HG03432 (cell line): ENCODE measurements around the gene PDF.

ENCODE experiments used
- ATAC-seq: cut with Tn5 transposase; IDR thresholded peaks from one replicate; pipeline ENCODE4 v1.9.1; 2021; ENCODE audit warnings: mild to moderate bottlenecking, moderate library complexity; ENCODE audit not compliant: unreplicated experiment

PDF gene

GRCh38 chr16:69339289-69340094 is 9.1 kb upstream of the PDF start, which contains the start of the genes COG8 and NIP7:
COG8 (minus strand) TSS chr16:69339564; CDS start chr16:69339552, 12 bp downstream.
NIP7 (plus strand) TSS chr16:69339772; CDS start chr16:69339830, 58 bp downstream.
- peak; percentile 89 for ATAC-seq

GRCh38 chr16:69338557-69339288 is 8.3 kb upstream of the PDF start:
- no peak for ATAC-seq

GRCh38 chr16:69334696-69335095 is 4.3 kb upstream of the PDF start:
- ATAC-seq = no peak

- ATAC-seq = peak; percentile 50
Observed at GRCh38 chr16:69329369-69330285, 761 bp downstream of the PDF start.

- ATAC-seq = no peak
Observed at GRCh38 chr16:69328854-69329316, 1.5 kb downstream of the PDF start.

- ATAC-seq = no peak
Observed at GRCh38 chr16:69327585-69328310, 2.6 kb downstream of the PDF start.

- ATAC-seq = no peak
Observed at GRCh38 chr16:69326172-69326873, 4.1 kb downstream of the PDF start.

- ATAC-seq = no peak
Observed at GRCh38 chr16:69325784-69326171, 4.6 kb downstream of the PDF start.

- ATAC-seq = no peak
Observed at GRCh38 chr16:69324585-69325253, 5.7 kb downstream of the PDF start.

- ATAC-seq = no peak
Observed at GRCh38 chr16:69324013-69324531, 6.3 kb downstream of the PDF start.

GRCh38 chr16:69323415-69323814 is 7.0 kb downstream of the PDF start:
- no peak for ATAC-seq

- ATAC-seq = no peak
Observed at GRCh38 chr16:69322343-69322742, 8.0 kb downstream of the PDF start.

- ATAC-seq = no peak
Observed at GRCh38 chr16:69321080-69321479, 9.3 kb downstream of the PDF start.

GRCh38 chr16:69320740-69321073 is 9.7 kb downstream of the PDF start:
- no peak for ATAC-seq

GRCh38 chr16:69319826-69320739 is 10.3 kb downstream of the PDF start:
- no peak for ATAC-seq

- ATAC-seq = no peak
Observed at GRCh38 chr16:69319381-69319780, 11.0 kb downstream of the PDF start.

GRCh38 chr16:69318911-69319289 is 11.5 kb downstream of the PDF start:
- no peak for ATAC-seq
